Prostate gland (tissue), 2 donors: ENCODE results near the gene ETFB. TPM values are rescaled to one million over a fixed set of nuclear protein-coding genes. Genes with fewer than 3 reads are reported as not detected.

ENCODE experiments used
- DNase-seq: peaks from one replicate; pipeline ENCODE4 v3.0.0-alpha.2; 2019; ENCODE audit warnings: low spot score
- H3K27ac ChIP-seq, 2 donors: fragments of 200-600 bp; sonication (generic); 2 replicates each; pipeline ENCODE4 v1.5.1; 2017 to 2019
- H3K27me3 ChIP-seq: fragments of 200-600 bp; sonication (generic); replicated peaks from 2 replicates; pipeline ENCODE4 v1.5.1; 2019; ENCODE audit not compliant: insufficient read depth
- H3K36me3 ChIP-seq, 2 donors: fragments of 200-600 bp; sonication (generic); 1 replicate in 1 of 2; 2 replicates in 1 of 2; pipeline versions ENCODE4 v1.5.1 to v1.8.1; 2017 to 2019
- H3K4me1 ChIP-seq: fragments of 200-600 bp; sonication (generic); replicated peaks from 2 replicates; pipeline ENCODE4 v1.5.1; 2019
- H3K4me3 ChIP-seq, 2 donors: fragments of 200-600 bp; sonication (generic); 2 replicates each; pipeline ENCODE4 v1.5.1; 2017 to 2019
- H3K9me3 ChIP-seq: fragments of 200-600 bp; sonication (generic); 2 replicates; pipeline ENCODE4 v1.5.1; 2017
- POLR2A ChIP-seq: fragments of 450-650 bp; IDR thresholded peaks from one replicate; pipeline ENCODE4 v1.6.1; 2016; ENCODE audit warnings: antibody characterized with exemption, mild to moderate bottlenecking
- POLR2AphosphoS5 ChIP-seq: sonication (generic); formaldehyde crosslinking; IDR thresholded peaks from one replicate; pipeline ENCODE4 v1.6.1; 2017; ENCODE audit warnings: antibody characterized with exemption
- WGBS: methylation state at CpG from one replicate; pipeline ENCODE4 v1.1.5; 2018; 5-methylcytosine and 5-hydroxymethylcytosine counted together
- intact Hi-C: fragments of 100-400 bp; cut with DNase I; formaldehyde crosslinking; loops from one replicate; pipeline ENCODE4 v1.14.2; 2022
- total RNA-seq, 2 donors: library from RNA; depleted of rRNA; stranded (reverse); fragments of >200 nt; gene quantifications; one replicate each; pipeline ENCODE4 v1.1.0, GENCODE V29; 2016
- TF ChIP-seq, protein P1 (sequence below), 4 experiments: fragments of 200-600 bp in 2 of 4; fragments of 450-650 bp in 2 of 4; sonication (generic) in 2 of 4; IDR thresholded peaks; 1 replicate in 3 of 4; 2 replicates in 1 of 4; pipeline ENCODE4 v1.5.1; 2016 to 2019; ENCODE audit warnings: antibody characterized with exemption in 4 of 4, mild to moderate bottlenecking in 2 of 4, moderate library complexity in 2 of 4

The ETFB gene
- total RNA-seq, 2 donors from 2014 or later: 82.8 to 118 TPM

DNA sequence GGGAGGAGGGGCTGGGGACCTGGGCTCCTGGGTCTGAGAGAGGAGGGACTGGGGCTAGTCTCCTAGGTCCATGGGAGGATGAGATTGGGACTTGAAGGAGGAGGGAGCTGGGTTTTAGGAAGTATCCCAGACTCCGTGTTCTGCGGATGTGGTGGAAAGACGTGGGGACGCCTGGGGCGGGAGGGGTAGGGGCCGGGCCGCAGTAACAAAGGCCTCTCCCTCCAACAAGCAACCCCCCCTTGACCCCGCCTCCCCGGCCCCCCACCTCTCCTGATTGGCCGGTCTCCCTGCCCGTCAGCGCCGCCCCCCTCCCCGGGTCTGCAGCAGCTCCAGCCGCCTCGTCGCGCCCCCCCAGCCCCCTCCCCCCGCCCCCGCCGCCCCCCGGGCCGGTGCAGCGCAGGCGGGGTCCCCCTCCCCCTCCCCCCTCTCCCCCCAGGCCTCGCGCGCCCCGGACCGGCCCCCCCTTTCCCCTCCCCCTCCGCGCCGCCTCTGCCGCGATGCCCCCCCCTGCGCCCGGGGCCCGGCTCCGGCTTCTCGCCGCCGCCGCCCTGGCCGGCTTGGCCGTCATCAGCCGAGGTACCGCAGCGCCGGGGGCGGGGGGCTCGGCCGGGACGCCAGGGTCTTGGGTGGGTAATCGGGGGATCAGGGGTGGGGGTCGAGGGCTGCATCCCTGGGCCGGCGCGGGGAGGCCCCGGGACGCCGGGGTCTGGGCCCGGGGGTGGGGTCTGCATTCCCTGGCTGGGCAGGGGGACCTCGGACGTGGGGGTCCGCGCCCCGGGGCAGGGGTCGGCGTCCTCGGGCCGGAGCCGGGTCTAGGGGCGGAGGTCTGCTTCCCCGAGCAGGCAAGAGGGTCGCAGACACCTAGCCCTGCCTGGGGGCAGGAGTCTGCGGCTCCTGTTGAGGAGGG, 54.6 kb downstream of the ETFB start, which contains the start of gene IGLON5:
IGLON5 (plus strand) TSS at position 294 of the 907 bp plus-strand sequence; CDS start at position 498, 204 bp downstream.
- Histone ChIP-seq H3K9me3 (no peaks in the 10 kb centered on the region), H3K27me3 (peaks cover 18% of the 10 kb centered on the region), H3K4me3 (no peak within 1 kb of the TSS), H3K27ac (no peak within 1 kb of the TSS), H3K4me1 (no peaks in the 10 kb centered on the region), H3K36me3 (no peaks in the 10 kb centered on the region)
- 2% methylated on average over 30 of the region's 76 CpGs for WGBS
- intact Hi-C loops: no loop called here
- TF ChIP-seq, protein P1, sequence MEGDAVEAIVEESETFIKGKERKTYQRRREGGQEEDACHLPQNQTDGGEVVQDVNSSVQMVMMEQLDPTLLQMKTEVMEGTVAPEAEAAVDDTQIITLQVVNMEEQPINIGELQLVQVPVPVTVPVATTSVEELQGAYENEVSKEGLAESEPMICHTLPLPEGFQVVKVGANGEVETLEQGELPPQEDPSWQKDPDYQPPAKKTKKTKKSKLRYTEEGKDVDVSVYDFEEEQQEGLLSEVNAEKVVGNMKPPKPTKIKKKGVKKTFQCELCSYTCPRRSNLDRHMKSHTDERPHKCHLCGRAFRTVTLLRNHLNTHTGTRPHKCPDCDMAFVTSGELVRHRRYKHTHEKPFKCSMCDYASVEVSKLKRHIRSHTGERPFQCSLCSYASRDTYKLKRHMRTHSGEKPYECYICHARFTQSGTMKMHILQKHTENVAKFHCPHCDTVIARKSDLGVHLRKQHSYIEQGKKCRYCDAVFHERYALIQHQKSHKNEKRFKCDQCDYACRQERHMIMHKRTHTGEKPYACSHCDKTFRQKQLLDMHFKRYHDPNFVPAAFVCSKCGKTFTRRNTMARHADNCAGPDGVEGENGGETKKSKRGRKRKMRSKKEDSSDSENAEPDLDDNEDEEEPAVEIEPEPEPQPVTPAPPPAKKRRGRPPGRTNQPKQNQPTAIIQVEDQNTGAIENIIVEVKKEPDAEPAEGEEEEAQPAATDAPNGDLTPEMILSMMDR (IDR thresholded peaks at IDR 0.05): no peak
- no peak for TF ChIP-seq POLR2A
- TF ChIP-seq POLR2AphosphoS5: no peak
- DNase-seq: no peak

DNA sequence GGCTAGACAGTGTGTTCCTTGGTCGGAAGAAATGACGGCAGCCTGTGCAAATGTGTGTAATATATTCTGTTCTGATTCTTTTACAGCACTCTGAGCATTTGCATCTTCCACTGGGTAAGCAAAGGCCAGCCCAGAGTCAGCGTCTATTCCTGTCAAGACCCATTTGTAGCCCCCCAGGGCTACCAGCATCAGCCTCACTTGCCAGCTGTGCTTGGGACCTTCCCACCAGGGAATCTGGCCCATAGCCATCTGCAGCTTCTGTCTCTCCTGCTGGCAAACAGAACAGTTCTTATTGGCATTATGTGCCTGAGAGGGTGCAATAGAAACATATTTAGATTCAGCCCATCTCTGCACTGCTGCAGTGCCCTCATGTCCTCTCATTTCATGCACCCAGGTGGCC, 60.7 kb downstream of the ETFB start:
- DNase-seq: no peak
- WGBS: 83% methylated on average over 3 of the region's 3 CpGs
- H3K27me3 ChIP-seq: peaks cover 7% of the 10 kb centered on the region
- no peaks in the 10 kb centered on the region for H3K36me3 ChIP-seq
- no peak overlapping the region for H3K27ac ChIP-seq
- H3K4me1 ChIP-seq: no peaks in the 10 kb centered on the region
- H3K4me3 ChIP-seq: no peak overlapping the region
- H3K9me3 ChIP-seq: no peaks in the 10 kb centered on the region
- intact Hi-C loops: no loop called here
- no peak for TF ChIP-seq POLR2AphosphoS5
- TF ChIP-seq, protein P1 (IDR thresholded peaks at IDR 0.05): no peak
- TF ChIP-seq POLR2A: no peak

DNA sequence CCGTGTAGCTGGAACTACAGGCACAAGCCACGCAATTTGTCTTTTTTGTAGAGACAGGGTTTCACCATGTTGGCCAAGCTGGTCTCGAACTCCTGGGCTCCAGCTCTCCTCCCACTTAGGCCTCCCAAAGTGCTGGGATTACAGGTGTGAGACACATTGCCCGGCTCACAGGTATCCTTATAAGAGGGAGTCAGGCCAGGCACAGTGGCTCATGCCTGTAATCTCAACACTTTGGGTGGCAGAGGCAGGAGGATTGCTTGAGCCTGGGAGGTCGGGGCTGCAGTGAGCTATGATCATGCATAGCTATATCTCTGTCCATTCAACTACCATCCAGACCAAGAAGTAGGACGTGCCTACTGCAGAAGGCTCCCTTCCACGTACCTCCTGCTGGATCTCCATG, 64.9 kb downstream of the ETFB start:
- TF ChIP-seq, protein P1 (IDR thresholded peaks at IDR 0.05): no peak
- TF ChIP-seq POLR2A: no peak
- TF ChIP-seq POLR2AphosphoS5: no peak
- Histone ChIP-seq H3K4me1 (no peaks in the 10 kb centered on the region), H3K27me3 (no peaks in the 10 kb centered on the region), H3K9me3 (no peaks in the 10 kb centered on the region), H3K4me3 (no peak overlapping the region), H3K27ac (no peak overlapping the region), H3K36me3 (no peaks in the 10 kb centered on the region)
- DNase-seq: no peak
- intact Hi-C loops: no loop called here
- 78% methylated on average over 7 of the region's 7 CpGs for WGBS

DNA sequence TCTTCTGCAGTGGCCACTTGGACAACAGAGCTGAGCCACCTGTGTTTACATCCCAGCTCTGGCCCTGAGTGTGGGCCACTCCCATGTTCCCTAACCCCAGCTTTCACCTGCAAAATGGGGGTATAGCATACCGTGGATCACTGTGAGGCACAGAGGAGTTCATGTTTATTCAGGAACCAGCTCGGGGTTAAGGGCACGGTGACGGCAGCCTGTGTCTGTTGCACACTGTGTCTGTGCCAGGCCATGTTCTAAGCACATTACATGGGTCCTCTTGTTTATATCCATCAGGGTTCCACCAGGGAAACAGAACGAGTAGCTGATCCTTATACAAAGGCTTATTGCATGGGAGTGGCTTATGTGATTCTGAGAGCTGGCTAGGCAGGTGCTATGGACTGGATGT, 68.8 kb downstream of the ETFB start:
- Histone ChIP-seq H3K27ac (no peak overlapping the region), H3K4me1 (no peaks in the 10 kb centered on the region), H3K4me3 (no peak overlapping the region), H3K36me3 (no peaks in the 10 kb centered on the region), H3K9me3 (no peaks in the 10 kb centered on the region), H3K27me3 (no peaks in the 10 kb centered on the region)
- DNase-seq: no peak
- TF ChIP-seq POLR2A (no peak), POLR2AphosphoS5 (no peak)
- TF ChIP-seq, protein P1 (IDR thresholded peaks at IDR 0.05): no peak
- intact Hi-C loops: no loop called here
- 60% methylated on average over 5 of the region's 5 CpGs for WGBS
